GM06990 (cell line): ENCODE results near the gene PIP4K2C.

Source experiments
- DNase-seq: peaks from one replicate; pipeline ENCODE4 v3.0.0-alpha.2; 2011; ENCODE audit not compliant: insufficient read length; ENCODE audit errors: extremely low read depth
- H3K27me3 ChIP-seq: replicated peaks from 2 replicates; pipeline ENCODE4 v1.6.0; 2011; ENCODE audit warnings: low read length; ENCODE audit not compliant: control insufficient read depth, insufficient read depth
- H3K36me3 ChIP-seq: 2 replicates; pipeline ENCODE4 v1.5.1; 2011; ENCODE audit warnings: low read length; ENCODE audit not compliant: control insufficient read depth, insufficient read depth
- H3K4me3 ChIP-seq: replicated peaks from 2 replicates; pipeline ENCODE4 v1.5.1; 2011; ENCODE audit warnings: low read depth, mild to moderate bottlenecking, control low read depth, low read length
- TF ChIP-seq, protein P1 (sequence below): IDR thresholded peaks from 2 replicates; pipeline ENCODE4 v1.5.1; 2011; ENCODE audit warnings: low read length, control low read depth, mild to moderate bottlenecking, inconsistent platforms; ENCODE audit not compliant: insufficient read depth, poor library complexity, severe bottlenecking

Gene PIP4K2C

DNA sequence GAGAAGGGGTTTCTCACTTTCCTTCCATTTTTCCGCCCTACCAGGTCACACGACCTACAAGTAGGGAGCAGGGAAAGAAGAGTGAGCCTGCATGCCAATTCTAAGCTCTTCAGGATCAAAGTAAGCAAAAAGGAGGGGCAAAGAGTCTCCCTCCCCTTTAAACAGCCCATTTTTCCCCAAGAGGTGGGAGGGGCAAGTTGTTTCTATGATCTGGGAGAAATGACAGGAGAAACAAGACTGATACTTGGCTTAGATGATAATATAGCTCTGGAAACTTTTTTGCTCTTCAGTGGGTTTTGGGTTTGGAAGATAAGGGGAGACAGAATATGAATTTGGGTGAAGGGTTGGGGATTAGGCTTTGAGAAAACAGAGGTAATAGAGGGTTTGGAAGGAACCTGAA, 15.4 kb downstream of the PIP4K2C start:
- H3K36me3 ChIP-seq: peaks cover 7% of the 10 kb centered on the region
- TF ChIP-seq, protein P1, sequence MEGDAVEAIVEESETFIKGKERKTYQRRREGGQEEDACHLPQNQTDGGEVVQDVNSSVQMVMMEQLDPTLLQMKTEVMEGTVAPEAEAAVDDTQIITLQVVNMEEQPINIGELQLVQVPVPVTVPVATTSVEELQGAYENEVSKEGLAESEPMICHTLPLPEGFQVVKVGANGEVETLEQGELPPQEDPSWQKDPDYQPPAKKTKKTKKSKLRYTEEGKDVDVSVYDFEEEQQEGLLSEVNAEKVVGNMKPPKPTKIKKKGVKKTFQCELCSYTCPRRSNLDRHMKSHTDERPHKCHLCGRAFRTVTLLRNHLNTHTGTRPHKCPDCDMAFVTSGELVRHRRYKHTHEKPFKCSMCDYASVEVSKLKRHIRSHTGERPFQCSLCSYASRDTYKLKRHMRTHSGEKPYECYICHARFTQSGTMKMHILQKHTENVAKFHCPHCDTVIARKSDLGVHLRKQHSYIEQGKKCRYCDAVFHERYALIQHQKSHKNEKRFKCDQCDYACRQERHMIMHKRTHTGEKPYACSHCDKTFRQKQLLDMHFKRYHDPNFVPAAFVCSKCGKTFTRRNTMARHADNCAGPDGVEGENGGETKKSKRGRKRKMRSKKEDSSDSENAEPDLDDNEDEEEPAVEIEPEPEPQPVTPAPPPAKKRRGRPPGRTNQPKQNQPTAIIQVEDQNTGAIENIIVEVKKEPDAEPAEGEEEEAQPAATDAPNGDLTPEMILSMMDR: no peak
- no peaks in the 10 kb centered on the region for H3K27me3 ChIP-seq
- DNase-seq: no peak
- no peak overlapping the region for H3K4me3 ChIP-seq

DNA sequence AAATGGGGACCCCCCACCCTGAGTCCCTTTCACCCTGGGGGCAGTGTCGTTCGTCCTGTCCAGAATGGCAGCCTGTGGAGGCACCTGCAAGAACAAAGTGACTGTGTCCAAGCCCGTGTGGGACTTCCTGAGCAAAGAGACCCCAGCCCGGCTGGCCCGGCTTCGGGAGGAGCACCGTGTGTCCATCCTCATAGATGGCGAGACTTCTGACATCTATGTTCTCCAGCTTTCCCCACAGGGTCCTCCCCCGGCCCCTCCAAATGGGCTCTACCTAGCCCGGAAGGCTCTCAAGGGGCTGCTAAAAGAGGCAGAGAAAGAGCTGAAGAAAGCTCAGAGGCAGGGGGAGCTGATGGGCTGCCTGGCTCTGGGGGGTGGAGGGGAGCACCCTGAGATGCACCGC, 15.8 kb downstream of the PIP4K2C start:
- TF ChIP-seq, protein P1: no peak
- DNase-seq: no peak
- no peak overlapping the region for H3K4me3 ChIP-seq
- H3K36me3 ChIP-seq: peaks cover 6% of the 10 kb centered on the region
- no peaks in the 10 kb centered on the region for H3K27me3 ChIP-seq

DNA sequence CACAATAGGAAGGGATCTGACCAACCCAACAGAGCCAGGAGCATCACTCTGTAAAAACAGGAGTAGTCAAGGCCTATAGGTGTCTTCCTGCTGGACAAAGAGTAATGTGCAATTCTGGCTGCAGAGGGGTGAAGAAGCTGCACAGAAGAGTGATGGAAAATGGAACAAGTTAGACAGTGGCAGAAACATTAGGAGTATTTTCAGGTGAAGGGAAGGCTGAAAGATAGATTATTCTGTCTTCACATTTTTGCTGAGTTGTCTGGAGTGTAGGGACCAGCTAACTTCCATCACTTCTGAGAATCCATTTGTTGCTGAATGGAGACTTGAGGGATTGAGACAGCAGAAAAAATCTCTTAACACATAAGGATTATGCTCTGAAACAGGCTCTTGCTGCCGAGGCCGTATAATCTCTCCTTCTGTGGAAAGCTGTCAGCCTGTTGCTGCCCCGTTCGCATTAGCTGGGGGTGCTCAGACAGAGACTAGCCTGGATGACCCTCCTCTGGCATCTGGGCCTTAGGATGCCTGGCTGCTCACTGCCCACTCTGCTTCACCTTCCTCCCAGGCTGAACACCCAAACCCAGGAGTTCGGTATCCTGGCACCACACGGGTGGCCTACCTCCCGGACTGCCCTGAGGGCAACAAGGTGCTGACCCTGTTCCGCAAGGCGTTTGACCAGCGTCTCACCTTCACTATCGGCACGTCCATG, 17.1 kb downstream of the PIP4K2C start:
- TF ChIP-seq, protein P1: no peak
- peaks cover 4% of the 10 kb centered on the region for H3K36me3 ChIP-seq
- no peak overlapping the region for H3K4me3 ChIP-seq
- DNase-seq: no peak
- H3K27me3 ChIP-seq: no peaks in the 10 kb centered on the region

DNA sequence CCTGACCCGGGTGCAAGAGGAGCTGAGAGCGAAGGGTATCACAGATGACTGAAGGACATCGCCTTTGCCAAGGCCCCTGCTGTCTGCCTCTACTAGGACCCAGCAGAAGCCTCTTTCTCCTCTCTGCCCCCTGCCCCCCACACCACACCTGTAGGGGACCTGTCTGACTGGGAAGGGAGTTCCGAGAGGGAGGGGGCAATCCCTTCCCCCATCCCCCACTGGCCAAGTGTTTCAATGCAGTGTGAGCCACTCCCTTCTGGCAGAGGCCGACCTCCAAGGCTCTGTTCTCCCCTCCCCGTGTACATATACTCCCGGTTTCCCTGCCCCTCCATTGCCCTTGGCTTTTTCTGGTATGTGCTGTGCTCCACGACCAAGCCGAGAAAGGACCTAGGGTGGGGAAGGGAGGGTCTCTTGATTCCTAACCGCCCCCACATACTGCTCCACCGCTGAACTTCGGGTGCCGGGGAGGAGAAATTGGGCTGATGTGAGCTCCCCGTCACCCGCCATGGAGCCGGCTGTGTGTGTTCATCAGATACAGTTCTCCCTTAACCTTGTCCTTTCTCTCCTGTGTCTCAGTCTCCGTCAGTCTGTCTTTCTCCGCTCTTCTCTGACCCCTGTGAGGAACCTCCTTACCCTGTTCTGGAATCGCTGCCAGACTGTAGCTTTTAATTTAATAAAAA, 18.2 kb downstream of the PIP4K2C start:
- Histone ChIP-seq H3K4me3 (no peak overlapping the region), H3K36me3 (peaks cover 4% of the 10 kb centered on the region), H3K27me3 (no peaks in the 10 kb centered on the region)
- TF ChIP-seq, protein P1: no peak
- no peak for DNase-seq

DNA sequence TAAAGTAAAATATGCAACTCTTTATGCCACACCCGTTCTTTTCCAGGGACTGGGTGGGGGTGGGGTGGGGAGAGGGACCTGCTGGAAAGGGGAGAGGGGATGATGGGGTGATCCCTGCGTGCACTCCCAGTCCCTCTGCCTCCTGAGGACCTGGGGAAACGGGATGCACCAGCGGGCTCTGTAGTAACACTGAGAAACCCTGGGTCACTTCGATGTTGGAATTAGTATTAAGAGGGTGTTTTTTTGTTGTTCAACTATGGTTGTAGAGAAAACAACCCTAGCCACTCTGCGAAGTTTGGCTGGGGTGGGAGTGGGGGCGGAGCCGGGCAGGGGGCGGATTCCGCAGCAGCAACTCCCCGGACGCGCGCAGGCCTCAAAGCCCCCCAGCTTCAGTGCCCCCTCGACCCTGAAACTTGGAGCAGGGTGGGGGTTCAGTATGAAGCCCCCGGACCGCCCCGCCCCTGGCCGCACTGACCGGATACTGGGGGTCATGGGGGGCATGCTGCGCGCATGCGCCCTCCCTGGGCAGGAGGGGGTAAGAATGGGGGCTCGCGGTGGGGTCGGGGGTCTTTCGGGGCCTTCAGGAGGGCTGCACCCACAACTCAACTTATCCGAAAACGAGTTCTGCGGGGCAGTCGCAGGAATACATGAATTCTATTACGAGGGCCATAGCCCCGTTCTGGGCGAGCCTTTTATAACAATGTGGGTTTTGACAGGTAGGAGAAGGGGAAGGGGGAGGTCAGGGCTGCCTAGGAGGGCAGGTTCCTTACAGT, 19.0 kb downstream of the PIP4K2C start:
- no peak overlapping the region for H3K4me3 ChIP-seq
- no peak for DNase-seq
- H3K27me3 ChIP-seq: no peaks in the 10 kb centered on the region
- TF ChIP-seq, protein P1: no peak
- peaks cover 4% of the 10 kb centered on the region for H3K36me3 ChIP-seq
